Measurements from ENCODE around the gene ADK.

Gene ADK

GRCh38 chr10:74153123-74153522 lies 2.1 kb downstream of the ADK start:
- no peak for DNase-seq
- Mint-ChIP-seq H3K36me3 (ENCODE audit: insufficient read depth) (no peaks in the 10 kb centered on the region), H3K27ac (no peak overlapping the region), H3K27me3 (no peaks in the 10 kb centered on the region), H3K4me3 (no peak overlapping the region), H3K4me1 (ENCODE audit: low read depth in 2 of 2) (peaks cover 8 to 26% of the 10 kb centered on the region in 2 donors), H3K9me3 (no peaks in the 10 kb centered on the region)
- ATAC-seq (replicated peaks) = no peak

- Mint-ChIP-seq H3K27ac (no peak overlapping the region), H3K4me1 (ENCODE audit: low read depth in 2 of 2) (peaks cover 8 to 23% of the 10 kb centered on the region in 2 donors), H3K27me3 (no peaks in the 10 kb centered on the region), H3K36me3 (ENCODE audit: insufficient read depth) (no peaks in the 10 kb centered on the region), H3K4me3 (no peak overlapping the region), H3K9me3 (no peaks in the 10 kb centered on the region)
- DNase-seq (no peak), ATAC-seq (replicated peaks) (no peak)
Observed at GRCh38 chr10:74153676-74154075, 2.7 kb downstream of the ADK start.

GRCh38 chr10:74156919-74157289 lies 5.9 kb downstream of the ADK start:
- Mint-ChIP-seq H3K27me3 (no peaks in the 10 kb centered on the region), H3K36me3 (ENCODE audit: insufficient read depth) (no peaks in the 10 kb centered on the region), H3K4me1 (ENCODE audit: low read depth in 2 of 2) (peaks cover 8 to 21% of the 10 kb centered on the region in 2 donors), H3K27ac (no peak overlapping the region), H3K9me3 (no peaks in the 10 kb centered on the region), H3K4me3 (no peak overlapping the region)
- ATAC-seq (replicated peaks) (no peak), DNase-seq (no peak)

- Mint-ChIP-seq H3K4me1 (ENCODE audit: low read depth in 2 of 2) (peaks cover 6 to 13% of the 10 kb centered on the region in 2 donors), H3K4me3 (no peak overlapping the region), H3K36me3 (ENCODE audit: insufficient read depth) (no peaks in the 10 kb centered on the region), H3K27me3 (no peaks in the 10 kb centered on the region), H3K27ac (no peak overlapping the region), H3K9me3 (no peaks in the 10 kb centered on the region)
- ATAC-seq (replicated peaks) (no peak), DNase-seq (no peak)
Observed at GRCh38 chr10:74160013-74160412, 9.0 kb downstream of the ADK start.

GRCh38 chr10:74163319-74164068 lies 12.5 kb downstream of the ADK start:
- no peaks in the 10 kb centered on the region for H3K36me3 Mint-ChIP-seq (ENCODE audit: insufficient read depth)
- no peaks in the 10 kb centered on the region for H3K9me3 Mint-ChIP-seq
- no peak overlapping the region for H3K4me3 Mint-ChIP-seq
- H3K27ac Mint-ChIP-seq = peak overlapping the region in 1 of 2 donors; percentile 35
- H3K27me3 Mint-ChIP-seq = no peaks in the 10 kb centered on the region
- DNase-seq (no peak), ATAC-seq (replicated peaks) (no peak)
- H3K4me1 Mint-ChIP-seq (ENCODE audit: low read depth in 2 of 2) = peaks cover 3 to 4% of the 10 kb centered on the region in 2 donors

- ATAC-seq (replicated peaks) (no peak), DNase-seq (no peak)
- no peaks in the 10 kb centered on the region for H3K36me3 Mint-ChIP-seq (ENCODE audit: insufficient read depth)
- no peaks in the 10 kb centered on the region for H3K27me3 Mint-ChIP-seq
- peaks cover 3 to 4% of the 10 kb centered on the region in 2 donors for H3K4me1 Mint-ChIP-seq (ENCODE audit: low read depth in 2 of 2)
- no peaks in the 10 kb centered on the region for H3K9me3 Mint-ChIP-seq
- no peak overlapping the region for H3K4me3 Mint-ChIP-seq
- no peak overlapping the region for H3K27ac Mint-ChIP-seq
Observed at GRCh38 chr10:74164716-74165529, 13.9 kb downstream of the ADK start.

GRCh38 chr10:74165530-74165901 lies 14.5 kb downstream of the ADK start:
- H3K4me1 Mint-ChIP-seq (ENCODE audit: low read depth in 2 of 2) = peaks cover 3 to 4% of the 10 kb centered on the region in 2 donors
- no peaks in the 10 kb centered on the region for H3K27me3 Mint-ChIP-seq
- no peak overlapping the region for H3K27ac Mint-ChIP-seq
- no peak overlapping the region for H3K4me3 Mint-ChIP-seq
- ATAC-seq (replicated peaks) (no peak), DNase-seq (no peak)
- H3K36me3 Mint-ChIP-seq (ENCODE audit: insufficient read depth) = no peaks in the 10 kb centered on the region
- no peaks in the 10 kb centered on the region for H3K9me3 Mint-ChIP-seq

- no peak for ATAC-seq (replicated peaks)
- Mint-ChIP-seq H3K27me3 (no peaks in the 10 kb centered on the region), H3K9me3 (no peaks in the 10 kb centered on the region), H3K36me3 (ENCODE audit: insufficient read depth) (no peaks in the 10 kb centered on the region), H3K4me3 (no peak overlapping the region), H3K27ac (no peak overlapping the region), H3K4me1 (ENCODE audit: low read depth in 2 of 2) (peaks cover 3 to 4% of the 10 kb centered on the region in 2 donors)
- no peak for DNase-seq
Observed at GRCh38 chr10:74167443-74167842, 16.4 kb downstream of the ADK start.

- Mint-ChIP-seq H3K27me3 (no peaks in the 10 kb centered on the region), H3K4me3 (no peak overlapping the region), H3K36me3 (ENCODE audit: insufficient read depth) (peaks cover 6% of the 10 kb centered on the region), H3K27ac (no peak overlapping the region), H3K9me3 (no peaks in the 10 kb centered on the region), H3K4me1 (ENCODE audit: low read depth in 2 of 2) (peaks cover 4 to 6% of the 10 kb centered on the region in 2 donors)
- ATAC-seq (replicated peaks) = no peak
- no peak for DNase-seq
Observed at GRCh38 chr10:74171625-74172024, 20.6 kb downstream of the ADK start.

GRCh38 chr10:74174521-74174920 lies 23.5 kb downstream of the ADK start:
- peaks cover 12% of the 10 kb centered on the region for H3K36me3 Mint-ChIP-seq (ENCODE audit: insufficient read depth)
- no peak overlapping the region for H3K27ac Mint-ChIP-seq
- DNase-seq = no peak
- no peak for ATAC-seq (replicated peaks)
- no peaks in the 10 kb centered on the region for H3K27me3 Mint-ChIP-seq
- no peaks in the 10 kb centered on the region for H3K9me3 Mint-ChIP-seq
- H3K4me3 Mint-ChIP-seq = no peak overlapping the region
- H3K4me1 Mint-ChIP-seq (ENCODE audit: low read depth in 2 of 2) = peaks cover 20 to 23% of the 10 kb centered on the region in 2 donors

- H3K27me3 Mint-ChIP-seq = no peaks in the 10 kb centered on the region
- H3K27ac Mint-ChIP-seq = peak overlapping the region; percentile 97
- peaks cover 12% of the 10 kb centered on the region for H3K36me3 Mint-ChIP-seq (ENCODE audit: insufficient read depth)
- peak overlapping the region; percentile 90 to 91 for H3K4me3 Mint-ChIP-seq
- H3K9me3 Mint-ChIP-seq = no peaks in the 10 kb centered on the region
- H3K4me1 Mint-ChIP-seq (ENCODE audit: low read depth in 2 of 2) = peaks cover 20 to 25% of the 10 kb centered on the region in 2 donors
- DNase-seq = no peak
- ATAC-seq (replicated peaks) = no peak
Observed at GRCh38 chr10:74175510-74176379, 24.7 kb downstream of the ADK start.

GRCh38 chr10:74176380-74177139 lies 25.5 kb downstream of the ADK start:
- Mint-ChIP-seq H3K4me3 (peak overlapping the region; percentile 90 to 91), H3K27me3 (no peaks in the 10 kb centered on the region), H3K9me3 (no peaks in the 10 kb centered on the region), H3K4me1 (ENCODE audit: low read depth in 2 of 2) (peaks cover 20 to 25% of the 10 kb centered on the region in 2 donors), H3K27ac (peak overlapping the region; percentile 97), H3K36me3 (ENCODE audit: insufficient read depth) (peaks cover 12% of the 10 kb centered on the region)
- DNase-seq (peak; percentile 93 to 96 (median 95)), ATAC-seq (replicated peaks) (peak; percentile 94)

All from effector memory CD8-positive, alpha-beta T cell (primary cell).